T-helper 1 cell treated with Interleukin-12 subunit alpha and Interleukin-12 subunit beta and Interleukin-4 antibody, amounts not matched to agents 30 μg/mL and 1 μg/mL, for 36 hours (primary cell): ENCODE results near the gene CLEC19A.

Experiments
- H3K27ac Mint-ChIP-seq: one replicate; pipeline ENCODE4 v1.8.0; 2021; ENCODE audit warnings: mild to moderate bottlenecking, mixed read lengths
- H3K27me3 Mint-ChIP-seq: one replicate; pipeline ENCODE4 v1.8.0; 2021; ENCODE audit warnings: low read depth, mixed read lengths
- H3K36me3 Mint-ChIP-seq: one replicate; pipeline ENCODE4 v1.8.0; 2021; ENCODE audit warnings: low read depth, mixed read lengths
- H3K4me1 Mint-ChIP-seq: one replicate; pipeline ENCODE4 v1.8.0; 2021; ENCODE audit warnings: low read depth, mixed read lengths
- H3K4me3 Mint-ChIP-seq: one replicate; pipeline ENCODE4 v1.8.0; 2021; ENCODE audit warnings: mild to moderate bottlenecking, moderate library complexity, mixed read lengths
- H3K9me3 Mint-ChIP-seq: one replicate; pipeline ENCODE4 v1.8.0; 2021; ENCODE audit warnings: mixed read lengths

The CLEC19A gene

GRCh38 chr16:19328364-19328763 lies 42.8 kb downstream of the CLEC19A start:
- H3K4me1 Mint-ChIP-seq, result no peaks in the 10 kb centered on the region
- H3K4me3 Mint-ChIP-seq, result no peak overlapping the region
- H3K9me3 Mint-ChIP-seq, result no peaks in the 10 kb centered on the region

GRCh38 chr16:19329932-19330331 lies 44.4 kb downstream of the CLEC19A start:
- H3K27me3 Mint-ChIP-seq, result no peaks in the 10 kb centered on the region
- H3K4me1 Mint-ChIP-seq, result no peaks in the 10 kb centered on the region
- no peak overlapping the region for H3K4me3 Mint-ChIP-seq
- H3K27ac Mint-ChIP-seq, result no peak overlapping the region
- H3K36me3 Mint-ChIP-seq, result no peaks in the 10 kb centered on the region
- H3K9me3 Mint-ChIP-seq, result no peaks in the 10 kb centered on the region

More at GRCh38 chr16:19328364-19328763, 42.8 kb downstream of the CLEC19A start:
- Mint-ChIP-seq H3K27ac (no peak overlapping the region), H3K27me3 (no peaks in the 10 kb centered on the region), H3K36me3 (no peaks in the 10 kb centered on the region)

- H3K27me3 Mint-ChIP-seq, result no peaks in the 10 kb centered on the region
- H3K4me1 Mint-ChIP-seq, result no peaks in the 10 kb centered on the region
- H3K27ac Mint-ChIP-seq, result no peak overlapping the region
- no peak overlapping the region for H3K4me3 Mint-ChIP-seq
- H3K9me3 Mint-ChIP-seq, result no peaks in the 10 kb centered on the region
- H3K36me3 Mint-ChIP-seq, result no peaks in the 10 kb centered on the region
These were observed 45.4 kb downstream of the CLEC19A start for GRCh38 chr16:19330841-19331397.

- no peaks in the 10 kb centered on the region for H3K4me1 Mint-ChIP-seq
- no peaks in the 10 kb centered on the region for H3K9me3 Mint-ChIP-seq
- no peak overlapping the region for H3K4me3 Mint-ChIP-seq
- H3K27ac Mint-ChIP-seq, result no peak overlapping the region
- no peaks in the 10 kb centered on the region for H3K36me3 Mint-ChIP-seq
- no peaks in the 10 kb centered on the region for H3K27me3 Mint-ChIP-seq
These were observed 46.3 kb downstream of the CLEC19A start for GRCh38 chr16:19331794-19332193.

- H3K36me3 Mint-ChIP-seq, result no peaks in the 10 kb centered on the region
- no peak overlapping the region for H3K27ac Mint-ChIP-seq
- no peaks in the 10 kb centered on the region for H3K9me3 Mint-ChIP-seq
- H3K4me1 Mint-ChIP-seq, result no peaks in the 10 kb centered on the region
- H3K27me3 Mint-ChIP-seq, result no peaks in the 10 kb centered on the region
- no peak overlapping the region for H3K4me3 Mint-ChIP-seq
These were observed 52.8 kb downstream of the CLEC19A start for GRCh38 chr16:19338335-19338734.

GRCh38 chr16:19344224-19344801 lies 58.8 kb downstream of the CLEC19A start:
- Mint-ChIP-seq H3K27ac (no peak overlapping the region), H3K9me3 (no peaks in the 10 kb centered on the region), H3K27me3 (peaks cover 8% of the 10 kb centered on the region), H3K36me3 (no peaks in the 10 kb centered on the region), H3K4me1 (no peaks in the 10 kb centered on the region), H3K4me3 (no peak overlapping the region)

GRCh38 chr16:19344980-19345379 lies 59.4 kb downstream of the CLEC19A start:
- Mint-ChIP-seq H3K27ac (no peak overlapping the region), H3K4me3 (no peak overlapping the region), H3K4me1 (no peaks in the 10 kb centered on the region), H3K9me3 (no peaks in the 10 kb centered on the region), H3K36me3 (no peaks in the 10 kb centered on the region), H3K27me3 (peaks cover 8% of the 10 kb centered on the region)

- no peaks in the 10 kb centered on the region for H3K36me3 Mint-ChIP-seq
- H3K27ac Mint-ChIP-seq, result no peak overlapping the region
- no peaks in the 10 kb centered on the region for H3K9me3 Mint-ChIP-seq
- no peaks in the 10 kb centered on the region for H3K4me1 Mint-ChIP-seq
- peaks cover 8% of the 10 kb centered on the region for H3K27me3 Mint-ChIP-seq
- no peak overlapping the region for H3K4me3 Mint-ChIP-seq
These were observed 60.9 kb downstream of the CLEC19A start for GRCh38 chr16:19346335-19346922.

GRCh38 chr16:19348125-19348524 lies 62.6 kb downstream of the CLEC19A start:
- Mint-ChIP-seq H3K4me3 (no peak overlapping the region), H3K9me3 (no peaks in the 10 kb centered on the region), H3K4me1 (no peaks in the 10 kb centered on the region), H3K27ac (no peak overlapping the region), H3K36me3 (no peaks in the 10 kb centered on the region), H3K27me3 (peaks cover 8% of the 10 kb centered on the region)

GRCh38 chr16:19348578-19349315 lies 63.2 kb downstream of the CLEC19A start:
- Mint-ChIP-seq H3K27me3 (peaks cover 8% of the 10 kb centered on the region), H3K27ac (no peak overlapping the region), H3K36me3 (no peaks in the 10 kb centered on the region), H3K4me3 (no peak overlapping the region), H3K4me1 (no peaks in the 10 kb centered on the region), H3K9me3 (no peaks in the 10 kb centered on the region)

GRCh38 chr16:19354371-19354770 lies 68.8 kb downstream of the CLEC19A start:
- H3K9me3 Mint-ChIP-seq, result no peaks in the 10 kb centered on the region
- H3K27ac Mint-ChIP-seq, result no peak overlapping the region
- H3K27me3 Mint-ChIP-seq, result no peaks in the 10 kb centered on the region
- H3K4me1 Mint-ChIP-seq, result no peaks in the 10 kb centered on the region
- H3K4me3 Mint-ChIP-seq, result no peak overlapping the region
- H3K36me3 Mint-ChIP-seq, result no peaks in the 10 kb centered on the region

- no peak overlapping the region for H3K4me3 Mint-ChIP-seq
- H3K27ac Mint-ChIP-seq, result no peak overlapping the region
- H3K36me3 Mint-ChIP-seq, result no peaks in the 10 kb centered on the region
- H3K9me3 Mint-ChIP-seq, result no peaks in the 10 kb centered on the region
- no peaks in the 10 kb centered on the region for H3K27me3 Mint-ChIP-seq
- H3K4me1 Mint-ChIP-seq, result no peaks in the 10 kb centered on the region
These were observed 70.8 kb downstream of the CLEC19A start for GRCh38 chr16:19356024-19356952.

- no peaks in the 10 kb centered on the region for H3K27me3 Mint-ChIP-seq
- H3K4me1 Mint-ChIP-seq, result no peaks in the 10 kb centered on the region
- H3K4me3 Mint-ChIP-seq, result no peak overlapping the region
- no peak overlapping the region for H3K27ac Mint-ChIP-seq
- no peaks in the 10 kb centered on the region for H3K9me3 Mint-ChIP-seq
- no peaks in the 10 kb centered on the region for H3K36me3 Mint-ChIP-seq
These were observed 74.0 kb downstream of the CLEC19A start for GRCh38 chr16:19359556-19359955.
